CD4-positive, alpha-beta T cell treated with Interleukin-6 for 4 hours (primary cell): ENCODE data around the gene C14orf132.
"Not testable (repeated sequence)": the region's sequence is repeated elsewhere in the genome, so short reads cannot be mapped to it uniquely, and the experiment has no call there.

Experiments used
- DNase-seq: peaks from one replicate; pipeline ENCODE4 v3.0.0-alpha.2; 2020; ENCODE audit warnings: mixed read lengths

C14orf132 gene

DNA sequence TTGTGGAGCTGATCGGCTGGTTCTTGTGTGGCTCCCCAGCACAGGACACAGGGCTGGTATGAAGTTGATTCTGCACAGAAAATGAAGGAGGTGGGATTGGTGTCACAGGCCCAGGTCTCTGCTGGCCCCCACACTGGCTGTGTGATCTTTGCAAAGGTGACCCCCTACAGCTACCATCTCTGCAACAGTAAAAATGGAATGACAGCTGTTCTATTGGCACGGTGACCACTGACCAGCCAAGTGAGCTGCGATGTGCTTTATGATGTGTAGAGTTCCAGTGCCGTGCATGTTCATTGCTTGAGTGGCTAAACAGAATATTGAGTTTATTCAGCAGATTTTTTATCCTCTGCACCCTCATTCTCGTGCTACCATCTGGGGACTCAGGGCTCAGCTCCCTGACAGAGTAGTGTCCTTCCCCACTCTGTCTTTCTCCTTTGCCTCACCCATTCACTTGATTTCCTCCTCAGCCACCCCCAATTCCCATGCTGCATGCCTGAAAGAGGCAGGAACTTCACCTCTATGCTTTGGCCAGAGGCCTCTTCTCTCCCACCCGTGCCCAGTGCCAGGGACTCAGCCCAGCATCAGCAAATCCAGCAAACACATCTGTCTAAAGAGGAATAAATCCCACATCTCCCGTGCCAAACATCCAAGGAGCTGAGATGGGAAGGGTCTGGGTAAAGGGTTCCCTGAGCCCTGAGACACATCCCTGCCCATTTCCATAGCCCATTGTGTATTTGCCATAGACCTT lies 21.2 kb downstream of the C14orf132 start:
- DNase-seq, result no peak

DNA sequence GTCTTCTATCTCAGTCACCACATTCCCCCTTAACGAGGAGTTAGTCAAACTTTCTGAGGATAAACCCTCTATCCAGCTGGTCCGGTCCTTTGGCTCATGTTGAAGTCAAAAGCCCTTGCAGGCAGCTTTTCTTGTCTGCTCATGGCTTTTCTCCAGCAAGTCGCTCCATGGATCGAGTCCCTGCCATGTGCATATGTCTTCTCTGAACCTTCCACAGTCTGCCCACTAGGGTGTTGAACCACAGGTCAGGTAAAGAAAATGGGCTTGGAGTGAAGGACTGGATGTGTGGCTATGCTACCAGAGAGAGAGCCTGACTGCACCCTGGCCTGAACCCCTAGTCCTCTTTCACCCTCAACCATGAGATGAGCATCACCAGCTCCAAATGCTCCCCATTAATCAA lies 22.8 kb downstream of the C14orf132 start:
- no peak for DNase-seq

DNA sequence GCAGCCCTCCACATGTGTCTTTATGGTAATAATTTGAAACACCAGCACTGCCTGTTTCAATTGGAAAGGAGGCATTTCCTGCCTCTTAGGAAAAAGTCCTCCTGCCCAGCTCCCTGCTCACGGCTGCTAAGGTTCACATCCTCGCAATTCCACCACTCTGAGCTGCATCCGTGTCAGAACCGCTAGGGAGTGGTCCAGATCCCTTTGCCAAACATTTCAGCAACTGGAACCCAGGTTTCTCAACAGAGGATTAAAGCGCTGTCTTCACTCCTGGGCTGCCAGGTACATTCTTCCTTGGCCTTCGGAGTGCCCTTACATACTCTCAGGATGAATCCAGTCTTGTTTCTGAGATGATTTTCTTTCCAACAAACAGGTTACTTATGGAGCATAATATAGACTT lies 23.3 kb downstream of the C14orf132 start:
- no peak for DNase-seq

DNA sequence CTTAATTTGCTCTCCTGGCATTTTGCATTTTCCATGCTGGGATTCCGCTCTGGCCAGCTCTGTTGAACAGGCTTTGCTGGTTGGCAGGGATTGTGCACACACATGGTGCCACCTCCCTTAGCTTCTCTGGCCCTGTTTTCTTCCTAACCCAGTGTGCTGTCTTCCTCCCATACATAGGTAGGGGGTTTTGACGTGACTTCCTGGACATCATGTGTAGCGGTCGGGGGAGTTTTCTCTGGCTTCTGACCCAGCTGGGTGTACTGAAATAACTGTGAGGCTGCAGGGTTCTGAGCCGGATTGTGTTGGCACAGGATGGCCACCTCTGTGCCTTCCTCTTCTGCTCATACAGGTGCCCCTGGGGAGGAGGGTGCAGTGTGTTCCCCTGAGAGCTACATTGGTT lies 25.7 kb downstream of the C14orf132 start:
- DNase-seq, result no peak

DNA sequence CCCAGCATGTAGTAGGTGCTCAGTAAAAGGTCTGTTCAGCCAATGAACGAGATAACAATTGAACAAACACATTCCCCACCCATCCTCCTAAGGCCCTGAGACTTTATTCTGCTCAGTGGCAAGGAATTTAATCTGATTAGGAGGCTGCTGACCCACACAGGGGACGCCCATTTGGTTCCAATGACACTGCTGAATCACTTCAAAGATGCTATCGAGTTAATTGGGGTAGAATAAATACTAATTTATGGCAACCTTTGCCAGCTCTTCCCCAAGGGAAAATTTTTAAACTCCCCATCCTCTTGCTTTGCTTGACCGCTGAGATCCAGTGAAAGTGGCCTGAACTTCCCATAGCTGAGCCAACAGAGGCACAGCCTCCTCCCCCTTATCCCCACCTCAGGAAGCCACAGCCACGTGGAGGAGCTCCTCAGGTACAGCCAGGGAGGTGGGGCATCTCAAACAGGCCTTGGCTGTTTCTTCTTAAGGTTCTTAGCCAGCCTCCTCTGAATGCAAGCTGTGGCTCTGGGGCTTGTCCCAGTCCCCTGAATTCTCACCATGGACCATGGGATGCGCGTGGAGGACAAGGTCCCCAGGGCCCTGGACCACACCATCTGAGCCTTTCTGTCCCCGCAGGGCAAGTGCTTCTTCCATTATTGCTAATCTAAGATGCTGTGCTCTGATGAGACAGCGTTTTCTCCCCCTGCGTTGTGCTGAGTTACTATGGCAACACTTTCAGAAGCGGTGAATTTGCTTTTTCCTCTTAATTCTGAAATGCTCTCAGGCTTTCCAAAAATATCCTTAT lies 26.7 kb downstream of the C14orf132 start:
- DNase-seq, result no peak

DNA sequence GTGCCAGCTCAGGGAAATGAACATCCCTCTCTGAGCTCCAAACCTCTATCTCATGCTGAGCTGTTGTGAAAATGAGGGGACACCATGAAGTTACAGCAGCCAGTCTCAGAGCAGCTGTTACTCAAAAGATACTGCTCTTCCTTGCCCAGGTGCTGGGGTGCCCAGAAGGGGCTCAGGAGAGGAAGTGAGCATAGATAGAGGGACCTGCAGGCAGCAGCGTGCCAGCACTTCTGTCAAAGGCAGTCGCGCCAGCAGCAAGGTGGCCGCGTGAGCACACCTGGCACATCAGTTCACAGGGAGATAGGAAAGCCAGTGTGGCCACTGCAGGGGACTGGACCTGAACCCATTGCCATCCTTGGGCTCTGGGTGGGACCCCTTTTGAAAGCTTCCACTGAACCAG lies 27.8 kb downstream of the C14orf132 start:
- DNase-seq, result no peak

GRCh38 chr14:96067985-96068930 lies 29.1 kb downstream of the C14orf132 start:
- DNase-seq, result no peak

- DNase-seq, result no peak
Measured at GRCh38 chr14:96069421-96069820, 30.3 kb downstream of the C14orf132 start.

- no peak for DNase-seq
Measured at GRCh38 chr14:96071561-96071960, 32.4 kb downstream of the C14orf132 start.

GRCh38 chr14:96072076-96072475 lies 32.9 kb downstream of the C14orf132 start:
- no peak for DNase-seq

GRCh38 chr14:96072746-96073145 lies 33.6 kb downstream of the C14orf132 start:
- DNase-seq, result no peak

DNA sequence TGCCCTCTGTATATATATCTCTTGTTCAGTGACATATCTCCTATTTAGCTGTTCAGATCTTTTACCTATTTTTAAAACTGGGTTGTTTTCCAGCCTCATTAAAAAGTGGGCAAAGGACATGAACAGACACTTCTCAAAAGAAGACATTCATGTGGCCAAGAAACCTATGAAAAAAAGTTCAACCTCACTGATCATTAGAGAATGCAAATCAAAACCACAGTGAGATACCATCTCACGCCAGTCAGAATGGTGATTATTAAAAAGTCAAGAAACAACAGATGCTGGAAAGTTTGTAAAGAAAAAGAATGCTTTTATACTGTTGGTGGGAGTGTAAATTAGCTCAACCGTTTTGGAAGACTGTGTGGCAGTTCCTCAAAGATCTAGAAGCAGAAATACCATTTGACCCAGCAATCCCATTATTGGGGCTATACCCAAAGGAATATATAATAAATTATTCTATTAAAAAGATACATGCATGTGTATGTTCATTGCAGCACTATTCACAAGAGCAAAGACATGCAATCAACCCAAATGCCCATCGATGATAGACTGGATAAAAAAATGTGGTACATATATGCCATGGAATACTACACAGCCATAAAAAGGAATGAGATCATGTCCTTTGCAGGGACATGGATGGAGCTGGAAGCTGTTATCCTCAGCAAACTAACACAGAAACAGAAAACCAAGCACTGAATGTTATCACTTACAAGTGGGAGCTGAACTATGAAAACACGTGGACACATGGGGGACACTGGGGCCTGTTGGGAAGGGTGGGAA lies 34.3 kb downstream of the C14orf132 start:
- DNase-seq, result not testable (repeated sequence)

DNA sequence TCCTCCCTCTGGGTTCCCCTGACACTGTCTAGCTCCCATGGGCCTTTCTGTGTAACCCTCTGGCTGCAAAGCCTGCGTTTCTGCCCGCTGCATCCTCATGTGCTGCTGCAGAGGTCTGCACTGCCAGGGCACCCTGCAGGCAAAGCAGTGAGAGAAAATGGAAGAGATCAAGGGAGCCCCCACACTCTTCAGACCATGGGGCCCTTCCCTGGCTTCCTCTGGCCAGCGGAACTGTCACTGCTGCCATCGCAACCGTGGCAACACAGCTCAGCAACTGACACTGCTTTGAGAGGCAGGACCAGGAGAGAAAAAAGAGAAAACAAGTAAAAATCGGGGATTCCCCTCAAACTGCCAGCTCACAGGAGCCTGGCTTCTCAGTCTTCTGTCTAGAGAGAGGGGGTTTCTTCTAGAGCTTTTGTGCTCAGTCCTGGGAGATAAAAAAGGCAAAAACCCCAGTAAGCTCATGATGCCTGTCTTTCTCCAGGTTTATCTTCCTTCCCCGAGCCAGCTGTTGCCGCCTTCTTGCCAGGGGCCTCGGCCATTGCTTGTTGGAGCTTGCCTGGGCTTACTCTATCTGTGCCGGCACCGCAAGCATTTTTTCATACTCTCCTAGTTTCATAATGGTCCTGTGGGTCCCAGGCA lies 38.9 kb downstream of the C14orf132 start:
- no peak for DNase-seq

GRCh38 chr14:96078625-96079016 lies 39.5 kb downstream of the C14orf132 start:
- no peak for DNase-seq

DNA sequence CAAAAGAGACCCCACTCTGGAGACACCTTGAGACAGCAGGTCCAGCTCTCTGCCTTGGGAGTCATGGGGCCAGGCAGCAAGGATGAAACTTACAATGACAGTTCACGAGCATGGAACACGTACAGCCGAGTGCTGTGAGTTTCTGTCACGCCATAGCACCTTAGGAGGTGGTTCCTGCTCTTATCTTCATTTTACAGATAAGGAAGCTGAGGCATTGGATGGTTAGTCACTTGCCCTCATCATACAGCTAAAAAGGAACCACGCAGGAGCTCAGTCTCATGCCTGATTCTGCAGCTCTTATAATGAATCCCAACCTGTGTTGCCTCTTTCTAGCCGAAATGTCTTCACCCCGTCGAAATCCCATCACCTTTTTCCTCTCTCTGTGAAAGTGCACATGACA lies 39.9 kb downstream of the C14orf132 start:
- DNase-seq, result no peak

DNA sequence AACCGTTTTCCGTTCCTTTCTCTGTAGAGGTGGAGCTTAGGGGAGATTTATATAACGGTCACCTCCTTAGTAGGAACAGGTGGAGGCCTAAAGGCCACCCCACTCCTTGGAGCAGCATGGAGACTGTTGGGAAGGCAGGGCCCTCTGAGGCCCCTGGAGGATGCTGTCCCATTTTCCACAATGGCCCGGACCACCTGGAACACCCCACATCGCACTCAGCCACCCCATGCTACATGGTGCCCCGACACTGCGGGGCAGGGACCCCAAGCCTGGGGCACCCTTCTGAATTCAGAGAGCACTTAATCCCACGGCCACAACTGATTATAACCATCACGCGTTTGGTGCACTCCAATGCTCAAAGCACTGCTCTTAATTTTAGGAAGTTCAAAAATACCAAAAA lies 41.4 kb downstream of the C14orf132 start:
- no peak for DNase-seq

DNA sequence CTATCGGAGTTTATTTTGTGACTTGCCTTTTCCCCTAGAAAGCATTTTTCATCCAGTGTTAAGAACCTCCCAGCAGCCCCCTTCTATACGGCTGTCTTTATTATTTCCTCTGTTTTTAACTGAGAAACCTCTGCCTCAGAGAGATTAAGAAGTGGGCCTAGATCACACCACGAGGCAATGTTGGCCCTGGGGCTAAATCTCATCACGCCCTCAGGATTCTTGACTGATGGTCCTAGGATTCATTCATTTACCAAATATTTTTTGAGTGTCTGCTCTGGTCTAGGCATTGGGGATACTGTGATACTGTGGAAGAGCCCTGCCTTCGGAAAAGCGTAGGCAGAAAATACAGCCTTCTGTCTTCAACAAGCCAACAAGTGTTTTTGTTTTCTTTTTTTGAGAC lies 42.1 kb downstream of the C14orf132 start:
- DNase-seq, result no peak

DNA sequence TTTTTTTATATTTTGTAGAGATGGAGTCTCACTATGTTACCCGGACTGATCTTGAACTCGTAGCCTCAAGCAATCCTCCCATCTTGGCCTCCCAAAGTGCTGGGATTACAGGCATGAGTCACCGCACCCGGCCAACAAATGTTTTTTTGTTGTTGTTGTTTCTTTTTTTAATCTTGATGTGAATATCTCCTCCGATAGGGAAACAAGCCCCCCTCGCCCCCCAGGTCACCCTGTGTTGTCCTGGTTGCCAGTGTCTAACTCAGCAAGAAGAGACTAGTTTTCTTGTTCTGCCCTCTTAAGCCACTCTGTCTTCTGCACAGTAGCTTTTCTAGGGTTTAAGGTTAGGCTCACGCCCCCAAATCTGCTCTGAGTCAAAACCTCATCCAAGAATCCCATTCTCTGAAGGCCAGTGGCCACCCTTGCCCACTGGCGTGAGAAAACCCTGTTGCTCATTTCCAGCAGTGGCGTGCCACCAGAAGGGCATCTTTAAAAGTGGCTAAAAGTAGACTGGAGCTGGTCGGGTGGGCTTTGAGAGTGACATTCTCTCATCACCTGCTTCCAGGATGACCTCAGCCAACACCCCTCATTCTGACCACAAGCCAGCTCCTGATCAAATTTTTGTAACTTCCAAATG lies 42.7 kb downstream of the C14orf132 start:
- no peak for DNase-seq

- no peak for DNase-seq
Measured at GRCh38 chr14:96082420-96083300, 43.5 kb downstream of the C14orf132 start.

DNA sequence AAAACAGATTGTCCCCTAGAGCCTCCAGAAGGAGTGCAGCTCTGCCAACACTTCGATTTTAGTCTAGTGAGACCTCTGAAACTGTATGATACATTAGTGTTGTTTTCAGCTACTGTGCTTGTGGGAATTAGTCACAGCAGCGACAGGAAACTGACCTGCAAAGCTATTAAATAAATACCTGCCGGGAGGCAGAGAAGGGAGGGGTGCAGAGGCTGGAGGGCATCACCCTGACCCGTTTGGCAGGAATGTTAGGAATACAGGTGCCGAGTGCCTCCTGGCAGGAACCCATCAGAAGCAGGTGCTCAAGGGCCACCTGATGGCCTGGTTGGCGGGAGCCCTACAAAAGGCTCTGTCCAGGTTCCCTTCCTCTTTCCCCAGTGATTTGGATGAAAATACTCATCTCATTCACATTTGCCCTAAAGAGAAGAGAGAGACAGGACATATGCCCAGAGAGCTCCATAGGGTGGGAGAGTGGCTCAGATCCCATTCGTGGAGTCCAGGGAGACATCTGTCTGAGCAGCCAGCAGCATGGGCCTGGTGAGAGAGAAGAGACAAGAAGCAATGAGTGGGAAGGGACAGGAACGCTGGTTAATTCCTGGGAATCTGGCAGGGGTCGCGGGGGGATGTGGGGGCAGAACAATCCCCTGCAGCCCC lies 44.6 kb downstream of the C14orf132 start:
- DNase-seq, result no peak
